WTC11 (cell line): ENCODE measurements around the gene ZNF774. TPM values are rescaled to one million over a fixed set of nuclear protein-coding genes. Genes with fewer than 3 reads are reported as not detected.
A peak's percentile ranks its signal among the peaks of the same experiment; 100 is the strongest.

Experiments
- ATAC-seq: fragments of 200-7000 bp; cut with Tn5 transposase; 2 replicates; pipeline ENCODE4 v1.10.0; 2021; ENCODE audit warnings: mild to moderate bottlenecking, moderate library complexity
- CTCF ChIA-PET: fragments of 300-600 bp; sonication (Branson Sonifier 250); formaldehyde crosslinking; loops from one replicate; lab custom pipeline; 2021; ENCODE audit warnings: antibody characterized with exemption; lab: Charles Lee
- POLR2A ChIA-PET: fragments of 350-600 bp; sonication (Branson Sonifier 250); formaldehyde crosslinking; loops from one replicate; lab custom pipeline; 2021; ENCODE audit warnings: antibody characterized with exemption; lab: Charles Lee
- DNase-seq: peaks from one replicate; pipeline ENCODE4 v3.0.0; 2021; ENCODE audit warnings: low spot score
- H3K27ac Mint-ChIP-seq: 2 replicates; pipeline ENCODE4 v1.8.0; 2021; ENCODE audit warnings: mixed read lengths
- H3K27me3 Mint-ChIP-seq: 2 replicates; pipeline ENCODE4 v1.8.0; 2021; ENCODE audit warnings: low read depth, mild to moderate bottlenecking, moderate library complexity, mixed read lengths
- H3K36me3 Mint-ChIP-seq: 2 replicates; pipeline ENCODE4 v1.8.0; 2021; ENCODE audit warnings: mixed read lengths
- H3K4me1 Mint-ChIP-seq: 2 replicates; pipeline ENCODE4 v1.8.0; 2022; ENCODE audit warnings: mixed read lengths
- H3K4me3 Mint-ChIP-seq: 2 replicates; pipeline ENCODE4 v1.8.0; 2021; ENCODE audit warnings: mild to moderate bottlenecking, moderate library complexity, mixed read lengths
- H3K9me3 Mint-ChIP-seq: 2 replicates; pipeline ENCODE4 v1.8.0; 2021; ENCODE audit warnings: mixed read lengths
- AR ChIP-seq: fragments of 250-450 bp; sonication (Bioruptor Pico); IDR thresholded peaks from 2 replicates; pipeline ENCODE4 v1.9.0; 2021; ENCODE audit warnings: mild to moderate bottlenecking
- ATF1 ChIP-seq: sonication (generic); formaldehyde crosslinking; IDR thresholded peaks from 2 replicates; pipeline ENCODE4 v1.8.1; 2023; ENCODE audit warnings: mild to moderate bottlenecking, moderate library complexity, missing genetic modification reagents
- ATF2 ChIP-seq: sonication (generic); formaldehyde crosslinking; IDR thresholded peaks from 2 replicates; pipeline ENCODE4 v1.8.1; 2022; ENCODE audit warnings: low read depth, missing genetic modification reagents, borderline replicate concordance
- CREB1 ChIP-seq: sonication (generic); formaldehyde crosslinking; IDR thresholded peaks from 2 replicates; pipeline ENCODE4 v1.8.0; 2023; ENCODE audit warnings: mild to moderate bottlenecking, missing genetic modification reagents
- HMGXB4 ChIP-seq: sonication (generic); formaldehyde crosslinking; IDR thresholded peaks from 2 replicates; pipeline ENCODE4 v1.8.1; 2023; ENCODE audit warnings: mild to moderate bottlenecking, moderate library complexity, missing genetic modification reagents
- OVOL2 ChIP-seq: fragments of 250-450 bp; sonication (Bioruptor Pico); IDR thresholded peaks from 2 replicates; pipeline ENCODE4 v1.9.0; 2021; ENCODE audit warnings: mild to moderate bottlenecking, borderline replicate concordance
- RELA ChIP-seq: sonication (generic); formaldehyde crosslinking; IDR thresholded peaks from 2 replicates; pipeline ENCODE4 v1.8.1; 2022; ENCODE audit warnings: missing genetic modification reagents, mild to moderate bottlenecking, borderline replicate concordance
- TCF7 ChIP-seq: sonication (generic); formaldehyde crosslinking; IDR thresholded peaks from 2 replicates; pipeline ENCODE4 v1.8.0; 2022; ENCODE audit warnings: mild to moderate bottlenecking, low read depth, missing genetic modification reagents, moderate library complexity
- USF1 ChIP-seq: sonication (generic); formaldehyde crosslinking; IDR thresholded peaks from 2 replicates; pipeline ENCODE4 v1.8.0; 2022; ENCODE audit warnings: mild to moderate bottlenecking, missing genetic modification reagents
- ZNF671 ChIP-seq: fragments of 250-450 bp; sonication (Bioruptor Pico); IDR thresholded peaks from 2 replicates; pipeline ENCODE4 v1.8.0; 2021; ENCODE audit warnings: mild to moderate bottlenecking
- total RNA-seq: library from RNA; stranded (reverse); gene quantifications from 3 replicates; pipeline ENCODE4 v1.2.3, GENCODE V29; 2021
- TF ChIP-seq, protein P1 (sequence below): sonication (generic); formaldehyde crosslinking; IDR thresholded peaks from 2 replicates; pipeline ENCODE4 v1.8.1; 2022; ENCODE audit warnings: mild to moderate bottlenecking, missing genetic modification reagents, moderate library complexity, borderline replicate concordance
- TF ChIP-seq, protein P2 (sequence below): fragments of 250-450 bp; sonication (Bioruptor Pico); IDR thresholded peaks from 2 replicates; pipeline ENCODE4 v2.1.2; 2022; ENCODE audit warnings: mild to moderate bottlenecking, moderate library complexity
- TF ChIP-seq, protein P3 (sequence below): sonication (generic); formaldehyde crosslinking; conservative IDR thresholded peaks from 2 replicates; pipeline ENCODE4 v1.8.1; 2022; ENCODE audit warnings: mild to moderate bottlenecking, missing genetic modification reagents
- TF ChIP-seq, protein P4 (sequence below): sonication (generic); formaldehyde crosslinking; IDR thresholded peaks from 2 replicates; pipeline ENCODE4 v1.8.1; 2023; ENCODE audit warnings: mild to moderate bottlenecking, missing genetic modification reagents, borderline replicate concordance

Gene ZNF774
- total RNA-seq, 1 experiment from 2014 or later = 2.6 TPM

GRCh38 chr15:90405055-90405607, 53.0 kb downstream of the ZNF774 start:
- no peak for DNase-seq
- ATAC-seq = no peak
- POLR2A ChIA-PET = no interaction called here
- Mint-ChIP-seq H3K4me1 (peaks cover 70% of the 10 kb centered on the region), H3K27me3 (no peaks in the 10 kb centered on the region), H3K4me3 (no peak overlapping the region), H3K27ac (peak overlapping the region; percentile 82), H3K36me3 (peaks cover 10% of the 10 kb centered on the region), H3K9me3 (peaks cover 8% of the 10 kb centered on the region)
- CTCF ChIA-PET = interaction anchor here (1.1 kb wide), 1 partner anchor 16 kb away, joined by 3 read pairs; no protein-coding TSS in a partner anchor
- no peak for TF ChIP-seq USF1 (CRISPR knock-in tag)
- no peak for TF ChIP-seq ZNF671 (CRISPR knock-in tag)
- TF ChIP-seq, all 79 proteins: peak for 0

DNA sequence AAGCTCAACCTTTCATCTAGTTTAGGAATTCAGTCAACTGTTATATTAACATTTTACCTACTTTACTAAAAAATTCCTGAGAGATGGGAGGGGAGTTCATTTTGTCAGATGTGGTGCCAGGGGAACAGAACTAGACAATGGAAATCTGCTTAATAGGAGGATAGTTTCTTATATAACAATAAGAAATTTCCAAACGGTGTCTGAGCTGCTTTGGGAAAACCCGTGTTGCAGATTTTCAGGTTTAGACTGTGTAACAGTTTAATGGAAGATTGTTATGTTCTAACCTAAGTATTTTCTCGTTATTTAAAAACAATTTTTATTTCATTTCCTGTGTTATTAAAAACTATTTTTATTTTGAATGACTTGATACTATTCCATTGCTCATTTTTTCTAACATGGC, 55.3 kb downstream of the ZNF774 start:
- Mint-ChIP-seq H3K4me1 (peaks cover 64% of the 10 kb centered on the region), H3K4me3 (no peak overlapping the region), H3K27me3 (no peaks in the 10 kb centered on the region), H3K36me3 (peaks cover 13% of the 10 kb centered on the region), H3K9me3 (peaks cover 8% of the 10 kb centered on the region), H3K27ac (peak overlapping the region; percentile 92; the same call in 1 of the 2 replicates)
- POLR2A ChIA-PET = interaction anchor here (0.6 to 1.0 kb wide), 2 partner anchors 19 to 613 kb away, joined by 5 to 7 read pairs; partner anchors contain the start of gene IQGAP1
- ATAC-seq (no peak), DNase-seq (no peak)
- CTCF ChIA-PET = interaction anchor here (0.6 to 1.2 kb wide), 2 partner anchors 73 to 87 kb away, joined by 4 to 7 read pairs; no protein-coding TSS in a partner anchor
- TF ChIP-seq, protein P1, sequence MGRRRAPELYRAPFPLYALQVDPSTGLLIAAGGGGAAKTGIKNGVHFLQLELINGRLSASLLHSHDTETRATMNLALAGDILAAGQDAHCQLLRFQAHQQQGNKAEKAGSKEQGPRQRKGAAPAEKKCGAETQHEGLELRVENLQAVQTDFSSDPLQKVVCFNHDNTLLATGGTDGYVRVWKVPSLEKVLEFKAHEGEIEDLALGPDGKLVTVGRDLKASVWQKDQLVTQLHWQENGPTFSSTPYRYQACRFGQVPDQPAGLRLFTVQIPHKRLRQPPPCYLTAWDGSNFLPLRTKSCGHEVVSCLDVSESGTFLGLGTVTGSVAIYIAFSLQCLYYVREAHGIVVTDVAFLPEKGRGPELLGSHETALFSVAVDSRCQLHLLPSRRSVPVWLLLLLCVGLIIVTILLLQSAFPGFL (CRISPR knock-in tag) = no peak
- TF ChIP-seq, protein P2, sequence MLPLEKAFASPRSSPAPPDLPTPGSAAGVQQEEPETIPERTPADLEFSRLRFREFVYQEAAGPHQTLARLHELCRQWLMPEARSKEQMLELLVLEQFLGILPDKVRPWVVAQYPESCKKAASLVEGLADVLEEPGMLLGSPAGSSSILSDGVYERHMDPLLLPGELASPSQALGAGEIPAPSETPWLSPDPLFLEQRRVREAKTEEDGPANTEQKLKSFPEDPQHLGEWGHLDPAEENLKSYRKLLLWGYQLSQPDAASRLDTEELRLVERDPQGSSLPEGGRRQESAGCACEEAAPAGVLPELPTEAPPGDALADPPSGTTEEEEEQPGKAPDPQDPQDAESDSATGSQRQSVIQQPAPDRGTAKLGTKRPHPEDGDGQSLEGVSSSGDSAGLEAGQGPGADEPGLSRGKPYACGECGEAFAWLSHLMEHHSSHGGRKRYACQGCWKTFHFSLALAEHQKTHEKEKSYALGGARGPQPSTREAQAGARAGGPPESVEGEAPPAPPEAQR = no peak
- TF ChIP-seq TCF7 = no peak
- TF ChIP-seq, protein P3, sequence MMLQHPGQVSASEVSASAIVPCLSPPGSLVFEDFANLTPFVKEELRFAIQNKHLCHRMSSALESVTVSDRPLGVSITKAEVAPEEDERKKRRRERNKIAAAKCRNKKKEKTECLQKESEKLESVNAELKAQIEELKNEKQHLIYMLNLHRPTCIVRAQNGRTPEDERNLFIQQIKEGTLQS (CRISPR knock-in tag) = no peak
- TF ChIP-seq, protein P4, sequence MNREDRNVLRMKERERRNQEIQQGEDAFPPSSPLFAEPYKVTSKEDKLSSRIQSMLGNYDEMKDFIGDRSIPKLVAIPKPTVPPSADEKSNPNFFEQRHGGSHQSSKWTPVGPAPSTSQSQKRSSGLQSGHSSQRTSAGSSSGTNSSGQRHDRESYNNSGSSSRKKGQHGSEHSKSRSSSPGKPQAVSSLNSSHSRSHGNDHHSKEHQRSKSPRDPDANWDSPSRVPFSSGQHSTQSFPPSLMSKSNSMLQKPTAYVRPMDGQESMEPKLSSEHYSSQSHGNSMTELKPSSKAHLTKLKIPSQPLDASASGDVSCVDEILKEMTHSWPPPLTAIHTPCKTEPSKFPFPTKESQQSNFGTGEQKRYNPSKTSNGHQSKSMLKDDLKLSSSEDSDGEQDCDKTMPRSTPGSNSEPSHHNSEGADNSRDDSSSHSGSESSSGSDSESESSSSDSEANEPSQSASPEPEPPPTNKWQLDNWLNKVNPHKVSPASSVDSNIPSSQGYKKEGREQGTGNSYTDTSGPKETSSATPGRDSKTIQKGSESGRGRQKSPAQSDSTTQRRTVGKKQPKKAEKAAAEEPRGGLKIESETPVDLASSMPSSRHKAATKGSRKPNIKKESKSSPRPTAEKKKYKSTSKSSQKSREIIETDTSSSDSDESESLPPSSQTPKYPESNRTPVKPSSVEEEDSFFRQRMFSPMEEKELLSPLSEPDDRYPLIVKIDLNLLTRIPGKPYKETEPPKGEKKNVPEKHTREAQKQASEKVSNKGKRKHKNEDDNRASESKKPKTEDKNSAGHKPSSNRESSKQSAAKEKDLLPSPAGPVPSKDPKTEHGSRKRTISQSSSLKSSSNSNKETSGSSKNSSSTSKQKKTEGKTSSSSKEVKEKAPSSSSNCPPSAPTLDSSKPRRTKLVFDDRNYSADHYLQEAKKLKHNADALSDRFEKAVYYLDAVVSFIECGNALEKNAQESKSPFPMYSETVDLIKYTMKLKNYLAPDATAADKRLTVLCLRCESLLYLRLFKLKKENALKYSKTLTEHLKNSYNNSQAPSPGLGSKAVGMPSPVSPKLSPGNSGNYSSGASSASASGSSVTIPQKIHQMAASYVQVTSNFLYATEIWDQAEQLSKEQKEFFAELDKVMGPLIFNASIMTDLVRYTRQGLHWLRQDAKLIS = no peak
- no peak for TF ChIP-seq HMGXB4 (CRISPR knock-in tag)
- no peak for TF ChIP-seq RELA
- no peak for TF ChIP-seq ATF1 (CRISPR knock-in tag)
- no peak for TF ChIP-seq USF1 (CRISPR knock-in tag)
- no peak for TF ChIP-seq AR (CRISPR knock-in tag)
- no peak for TF ChIP-seq CREB1
- no peak for TF ChIP-seq ATF2 (CRISPR knock-in tag)
- no peak for TF ChIP-seq OVOL2 (CRISPR knock-in tag)
